ENCODE measurements around the gene TECTB. TPM values are rescaled to one million over a fixed set of nuclear protein-coding genes. Genes with fewer than 3 reads are reported as not detected.

TECTB gene
- total RNA-seq, 1 experiment from 2014 or later = not detected

DNA sequence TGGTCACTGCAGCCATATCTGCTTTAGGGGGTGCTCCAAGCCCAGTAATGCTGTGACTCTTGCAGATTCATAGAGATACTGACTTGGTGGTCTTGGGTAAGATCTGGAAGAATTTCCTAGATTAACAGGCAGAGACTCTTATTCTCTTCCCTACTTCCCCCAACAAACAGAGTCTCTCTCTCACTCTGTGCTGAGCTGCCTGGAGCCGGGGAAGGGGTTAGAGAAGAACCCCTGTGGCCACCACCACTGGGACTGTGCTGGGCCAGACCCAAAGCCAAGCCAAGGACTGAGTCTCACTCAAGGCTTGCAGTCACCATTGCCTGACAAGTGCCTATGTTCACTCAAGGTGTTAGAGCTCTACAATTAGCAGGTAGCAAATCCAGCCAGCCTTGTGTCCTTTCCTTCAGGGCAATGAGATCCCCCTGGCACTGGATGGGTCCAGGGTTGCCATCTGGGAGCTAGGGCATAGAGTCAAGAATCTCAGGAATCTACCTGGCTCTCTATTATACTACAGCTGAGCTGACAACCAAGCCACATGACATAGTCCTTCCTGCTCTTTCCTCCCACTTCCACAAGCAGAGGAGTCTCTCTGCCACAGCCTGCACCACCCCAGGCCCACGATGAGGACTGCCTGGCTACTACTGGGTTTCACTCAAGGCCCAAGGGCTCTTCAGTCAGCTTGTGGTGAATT lies 41.4 kb upstream of the TECTB start:
- Histone ChIP-seq H3F3A (ENCODE audit: low read length, unreplicated experiment) (no peaks in the 10 kb centered on the region), H3K79me2 (ENCODE audit: low read length) (no peaks in the 10 kb centered on the region), H2AFZ (ENCODE audit: low read length) (no peak overlapping the region), H3K4me2 (ENCODE audit: low read length) (no peak overlapping the region), H3K27me3 (ENCODE audit: low read length) (no peaks in the 10 kb centered on the region), H3K9me2 (replicated peaks; ENCODE audit: low read length) (no peaks in the 10 kb centered on the region), H3K9ac (ENCODE audit: low read length) (no peak overlapping the region), H4K20me1 (ENCODE audit: low read length) (no peaks in the 10 kb centered on the region), H3K4me3 (ENCODE audit: low read length) (no peak overlapping the region), H3K27ac (ENCODE audit: low read length) (no peak overlapping the region), H3K9me3 (ENCODE audit: low read length) (no peaks in the 10 kb centered on the region), H3K4me1 (ENCODE audit: insufficient read depth, low read length) (no peaks in the 10 kb centered on the region), H3K36me3 (ENCODE audit: low read depth, low read length) (no peaks in the 10 kb centered on the region)
- TF ChIP-seq CTCF (conservative IDR thresholded peaks at IDR 0.05; ENCODE audit: low read depth, low read length) (no peak), EZH2 (IDR thresholded peaks at IDR 0.05; ENCODE audit: low read length, unreplicated experiment) (no peak), EZH2phosphoT487 (IDR thresholded peaks at IDR 0.05; ENCODE audit: borderline replicate concordance, low read length) (no peak)
- no TSS peak for BruUV-seq (replicated peaks)
- POLR2A ChIA-PET (ENCODE audit: unreplicated experiment) = no interaction called here
- DNase-seq (no peak), ATAC-seq (no peak)
- CTCF ChIA-PET = no interaction called here
- intact Hi-C loops (cut with micrococcal nuclease) = no loop called here

DNA sequence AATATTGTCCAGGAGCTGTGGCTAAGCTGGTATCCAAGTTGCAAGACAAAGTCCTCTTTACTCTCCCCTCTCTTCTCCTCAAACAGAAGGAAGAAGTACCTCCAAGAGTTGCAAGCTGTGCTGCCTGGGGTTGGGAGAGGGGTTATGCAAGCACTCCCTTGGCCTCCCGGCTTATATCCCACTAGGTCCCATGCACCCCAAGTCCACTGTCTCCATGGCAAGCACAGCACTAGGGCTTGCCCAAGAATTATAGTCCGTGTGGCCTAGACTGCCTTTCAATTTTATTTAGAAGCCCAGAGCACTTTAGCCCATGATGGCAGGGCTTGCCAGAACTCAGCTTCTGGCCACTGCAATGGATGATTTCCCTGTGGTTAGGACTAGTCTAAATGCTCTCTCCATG lies 40.4 kb upstream of the TECTB start:
- TF ChIP-seq EZH2phosphoT487 (IDR thresholded peaks at IDR 0.05; ENCODE audit: borderline replicate concordance, low read length) (no peak), EZH2 (IDR thresholded peaks at IDR 0.05; ENCODE audit: low read length, unreplicated experiment) (no peak), CTCF (conservative IDR thresholded peaks at IDR 0.05; ENCODE audit: low read depth, low read length) (no peak)
- no TSS peak for BruUV-seq (replicated peaks)
- DNase-seq = no peak
- no peaks in the 10 kb centered on the region for H3K79me2 ChIP-seq (ENCODE audit: low read length)
- ATAC-seq = no peak
- no peaks in the 10 kb centered on the region for H3F3A ChIP-seq (ENCODE audit: low read length, unreplicated experiment)
- ChIA-PET POLR2A (ENCODE audit: unreplicated experiment) (no interaction called here), CTCF (no interaction called here)
- H3K9me3 ChIP-seq (ENCODE audit: low read length) = no peaks in the 10 kb centered on the region
- intact Hi-C loops (cut with micrococcal nuclease) = no loop called here
- H3K27ac ChIP-seq (ENCODE audit: low read length) = no peak overlapping the region
- H3K4me2 ChIP-seq (ENCODE audit: low read length) = no peak overlapping the region
- H3K27me3 ChIP-seq (ENCODE audit: low read length) = no peaks in the 10 kb centered on the region
- H3K4me3 ChIP-seq (ENCODE audit: low read length) = no peak overlapping the region
- H3K9me2 ChIP-seq (replicated peaks; ENCODE audit: low read length) = no peaks in the 10 kb centered on the region
- H2AFZ ChIP-seq (ENCODE audit: low read length) = no peak overlapping the region
- no peaks in the 10 kb centered on the region for H3K4me1 ChIP-seq (ENCODE audit: insufficient read depth, low read length)
- H3K9ac ChIP-seq (ENCODE audit: low read length) = no peak overlapping the region
- no peaks in the 10 kb centered on the region for H4K20me1 ChIP-seq (ENCODE audit: low read length)
- H3K36me3 ChIP-seq (ENCODE audit: low read depth, low read length) = no peaks in the 10 kb centered on the region

DNA sequence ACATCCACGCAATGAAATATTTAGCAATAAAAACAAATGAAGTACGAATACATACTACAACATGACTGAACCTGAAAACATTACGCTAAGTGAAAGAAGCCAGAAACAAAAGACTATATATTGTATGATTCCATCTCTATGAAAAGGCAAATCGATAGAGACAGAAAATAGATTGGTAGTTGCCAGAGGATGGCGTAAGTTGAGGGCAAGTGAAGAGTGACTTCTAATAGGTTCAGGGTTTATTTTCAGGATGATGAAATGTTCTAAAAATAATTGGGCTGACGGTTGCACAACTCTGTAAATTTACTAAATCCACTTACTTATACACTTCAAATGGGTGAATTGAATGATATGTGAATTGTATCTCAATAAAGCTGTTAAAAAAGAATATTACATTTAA lies 39.5 kb upstream of the TECTB start:
- CTCF ChIA-PET = interaction anchor here (0.6 kb wide), 1 partner anchor 107 kb away, joined by 5 read pairs; no protein-coding TSS in a partner anchor

More for the DNA sequence above, 39.5 kb upstream of the TECTB start:
- no peaks in the 10 kb centered on the region for H3K4me1 ChIP-seq (ENCODE audit: insufficient read depth, low read length)
- H3K27ac ChIP-seq (ENCODE audit: low read length) = no peak overlapping the region
- H3K9ac ChIP-seq (ENCODE audit: low read length) = no peak overlapping the region
- no peaks in the 10 kb centered on the region for H3K9me2 ChIP-seq (replicated peaks; ENCODE audit: low read length)
- TF ChIP-seq EZH2phosphoT487 (IDR thresholded peaks at IDR 0.05; ENCODE audit: borderline replicate concordance, low read length) (no peak), EZH2 (IDR thresholded peaks at IDR 0.05; ENCODE audit: low read length, unreplicated experiment) (no peak), CTCF (conservative IDR thresholded peaks at IDR 0.05; ENCODE audit: low read depth, low read length) (no peak)
- DNase-seq (no peak), ATAC-seq (no peak)
- H3K36me3 ChIP-seq (ENCODE audit: low read depth, low read length) = no peaks in the 10 kb centered on the region
- intact Hi-C loops (cut with micrococcal nuclease) = no loop called here
- H4K20me1 ChIP-seq (ENCODE audit: low read length) = no peaks in the 10 kb centered on the region
- no peak overlapping the region for H3K4me3 ChIP-seq (ENCODE audit: low read length)
- BruUV-seq (replicated peaks) = no TSS peak
- no peaks in the 10 kb centered on the region for H3K27me3 ChIP-seq (ENCODE audit: low read length)
- POLR2A ChIA-PET (ENCODE audit: unreplicated experiment) = interaction anchor here (0.6 kb wide), 1 partner anchor 39 kb away, joined by 4 read pairs; the partner anchor contains the start of gene TECTB
- no peaks in the 10 kb centered on the region for H3F3A ChIP-seq (ENCODE audit: low read length, unreplicated experiment)
- H3K79me2 ChIP-seq (ENCODE audit: low read length) = no peaks in the 10 kb centered on the region
- no peak overlapping the region for H2AFZ ChIP-seq (ENCODE audit: low read length)
- H3K9me3 ChIP-seq (ENCODE audit: low read length) = no peaks in the 10 kb centered on the region
- no peak overlapping the region for H3K4me2 ChIP-seq (ENCODE audit: low read length)

Measured in PC-3 (cell line).